H1 (cell line): ENCODE results near the gene CASZ1. TPM values are rescaled to one million over a fixed set of nuclear protein-coding genes. Genes with fewer than 3 reads are reported as not detected.

Source experiments
- CTCF ChIA-PET: fragments of 300-600 bp; sonication (Branson Sonifier 250); formaldehyde crosslinking; loops from one replicate; lab custom pipeline; 2021; ENCODE audit not compliant: partially characterized antibody; lab: Charles Lee
- POLR2A ChIA-PET: fragments of 300-600 bp; sonication (Branson Sonifier 250); formaldehyde crosslinking; loops from one replicate; lab custom pipeline; 2021; ENCODE audit warnings: inconsistent platforms; ENCODE audit not compliant: partially characterized antibody; lab: Charles Lee
- DNase-seq, 2 experiments: peaks; one replicate each; pipeline versions ENCODE4 v3.0.0 to v3.0.0-alpha.2; 2010 to 2022; ENCODE audit warnings: low spot score in 2 of 2, low read depth in 1 of 2, mixed read lengths in 1 of 2
- FAIRE-seq: peaks from 2 replicates; lab custom pipeline; 2011; peaks lifted over from hg19 to GRCh38; lab: Jason Lieb, UNC
- H2AFZ ChIP-seq: 2 replicates; pipeline ENCODE4 v1.8.1; 2012; ENCODE audit warnings: low read length, inconsistent platforms
- H2AK5ac ChIP-seq: 2 replicates; pipeline ENCODE4 v1.6.1; 2013; ENCODE audit warnings: low read depth, low read length
- H2BK120ac ChIP-seq: replicated peaks from 2 replicates; pipeline ENCODE3; 2013; ENCODE audit warnings: low read depth, low read length, inconsistent platforms
- H2BK12ac ChIP-seq: 2 replicates; pipeline ENCODE4 v1.6.1; 2013; ENCODE audit warnings: low read depth, low read length
- H2BK15ac ChIP-seq: 2 replicates; pipeline ENCODE4 v1.6.1; 2013; ENCODE audit warnings: low read length
- H2BK20ac ChIP-seq: 2 replicates; pipeline ENCODE4 v1.6.1; 2013; ENCODE audit warnings: low read length
- H2BK5ac ChIP-seq: 2 replicates; pipeline ENCODE4 v1.6.1; 2013; ENCODE audit warnings: low read depth, low read length
- H3K14ac ChIP-seq: 2 replicates; pipeline ENCODE4 v1.6.1; 2013; ENCODE audit warnings: inconsistent platforms; ENCODE audit not compliant: insufficient read length
- H3K18ac ChIP-seq: 2 replicates; pipeline ENCODE4 v1.6.1; 2013; ENCODE audit warnings: low read length; ENCODE audit errors: extremely low read depth
- H3K23ac ChIP-seq: 2 replicates; pipeline ENCODE4 v1.6.1; 2013; ENCODE audit warnings: inconsistent platforms; ENCODE audit not compliant: insufficient read length
- H3K23me2 ChIP-seq: 2 replicates; pipeline ENCODE4 v1.6.1; 2013; ENCODE audit warnings: low read depth, low read length
- H3K27ac ChIP-seq: 2 replicates; pipeline ENCODE4 v1.6.1; 2011; ENCODE audit warnings: low read depth, low read length, inconsistent platforms
- H3K27me3 ChIP-seq, 4 experiments: replicated peaks in 1 of 4; 1 replicate in 1 of 4; 2 replicates in 3 of 4; pipeline versions ENCODE4 v1.6.1 to v1.8.1; 2011 to 2013; ENCODE audit warnings: low read length in 3 of 4, mild to moderate bottlenecking in 3 of 4, inconsistent platforms in 2 of 4, mixed read lengths in 2 of 4, moderate library complexity in 1 of 4; ENCODE audit not compliant: control insufficient read depth in 3 of 4, insufficient read depth in 3 of 4; ENCODE audit errors: extremely low read depth in 1 of 4
- H3K36me3 ChIP-seq, 4 experiments: 2 replicates each; pipeline versions ENCODE4 v1.6.1 to v1.8.1; 2011 to 2013; ENCODE audit warnings: mild to moderate bottlenecking in 4 of 4, low read length in 3 of 4, moderate library complexity in 2 of 4, control low read depth in 1 of 4, inconsistent platforms in 1 of 4; ENCODE audit not compliant: insufficient read depth in 4 of 4, control insufficient read depth in 2 of 4
- H3K4ac ChIP-seq: replicated peaks from 2 replicates; pipeline ENCODE3; 2013; ENCODE audit warnings: low read length, low read depth, mixed read lengths, inconsistent platforms; ENCODE audit not compliant: insufficient read length
- H3K4me1 ChIP-seq, 4 experiments: replicated peaks in 1 of 4; 1 replicate in 1 of 4; 2 replicates in 3 of 4; pipeline versions ENCODE4 v1.6.1 to v1.8.1; 2011 to 2013; ENCODE audit warnings: low read length in 3 of 4, inconsistent platforms in 2 of 4, mixed read lengths in 1 of 4; ENCODE audit not compliant: insufficient read depth in 4 of 4, control insufficient read depth in 3 of 4
- H3K4me2 ChIP-seq, 2 experiments: 2 replicates each; pipeline versions ENCODE4 v1.6.1 to v1.8.1; 2011 to 2013; ENCODE audit warnings: low read depth in 2 of 2, low read length in 2 of 2, control low read depth in 1 of 2, inconsistent platforms in 1 of 2, mild to moderate bottlenecking in 1 of 2; ENCODE audit not compliant: insufficient read depth in 1 of 2
- H3K4me3 ChIP-seq, 4 experiments: fragments of 200-600, 300-600 bp in 1 of 4; sonication (generic), shearing (Covaris generic), sonication (Bioruptor Twin) in 1 of 4; 2 replicates each; pipeline versions ENCODE4 v1.5.1 to v1.8.1; 2011 to 2016; ENCODE audit warnings: low read length in 4 of 4, low read depth in 3 of 4, control low read depth in 2 of 4, inconsistent platforms in 2 of 4, mild to moderate bottlenecking in 2 of 4, mixed read lengths in 1 of 4, moderate library complexity in 1 of 4; ENCODE audit not compliant: insufficient read depth in 2 of 4; ENCODE audit errors: extremely low read depth in 1 of 4
- H3K56ac ChIP-seq: replicated peaks from 2 replicates; pipeline ENCODE3; 2013; ENCODE audit warnings: low read depth, mild to moderate bottlenecking, mixed read lengths, low read length, inconsistent platforms; ENCODE audit not compliant: insufficient read length
- H3K79me1 ChIP-seq: 2 replicates; pipeline ENCODE4 v1.6.1; 2013; ENCODE audit warnings: low read depth, low read length, control low read depth
- H3K79me2 ChIP-seq, 2 experiments: 2 replicates each; pipeline versions ENCODE4 v1.6.1 to v1.8.1; 2012 to 2013; ENCODE audit warnings: low read length in 2 of 2, mild to moderate bottlenecking in 2 of 2, inconsistent platforms in 1 of 2; ENCODE audit not compliant: insufficient read depth in 2 of 2, control insufficient read depth in 1 of 2
- H3K9ac ChIP-seq, 4 experiments: replicated peaks in 1 of 4; 1 replicate in 1 of 4; 2 replicates in 3 of 4; pipeline versions ENCODE4 v1.6.1 to v1.8.1; 2011 to 2013; ENCODE audit warnings: low read depth in 3 of 4, low read length in 3 of 4, control low read depth in 2 of 4, mild to moderate bottlenecking in 2 of 4, moderate library complexity in 2 of 4, inconsistent platforms in 1 of 4; ENCODE audit errors: extremely low read depth in 1 of 4
- H3K9me3 ChIP-seq, 2 experiments: 2 replicates each; pipeline versions ENCODE4 v1.6.1 to v1.8.1; 2012 to 2013; ENCODE audit warnings: mild to moderate bottlenecking in 2 of 2, moderate library complexity in 2 of 2, control low read depth in 1 of 2, inconsistent platforms in 1 of 2, low read depth in 1 of 2, low read length in 1 of 2, mixed read lengths in 1 of 2; ENCODE audit not compliant: insufficient read depth in 2 of 2
- H4K20me1 ChIP-seq, 2 experiments: replicated peaks in 1 of 2; 2 replicates each; pipeline versions ENCODE3 to v1.8.1; 2011 to 2013; ENCODE audit warnings: inconsistent platforms in 2 of 2, low read length in 2 of 2, mild to moderate bottlenecking in 1 of 2; ENCODE audit not compliant: insufficient read depth in 2 of 2, control insufficient read depth in 1 of 2
- H4K5ac ChIP-seq: 2 replicates; pipeline ENCODE4 v1.6.1; 2013; ENCODE audit warnings: low read length, low read depth, mixed read lengths, inconsistent platforms; ENCODE audit not compliant: insufficient read length
- H4K8ac ChIP-seq: 2 replicates; pipeline ENCODE4 v1.8.0; 2013; ENCODE audit warnings: mild to moderate bottlenecking, moderate library complexity, low read length, inconsistent platforms; ENCODE audit not compliant: insufficient read depth; ENCODE audit errors: extremely low read depth
- H4K91ac ChIP-seq: replicated peaks from 2 replicates; pipeline ENCODE3; 2013; ENCODE audit warnings: low read length, mixed read lengths, inconsistent platforms; ENCODE audit not compliant: insufficient read length
- EZH2 ChIP-seq: fragments of 200-600 bp; sonication (generic); IDR thresholded peaks from 2 replicates; pipeline ENCODE4 v1.7.1; 2012; ENCODE audit warnings: low read depth, mild to moderate bottlenecking, moderate library complexity, low read length, inconsistent platforms; ENCODE audit not compliant: severe bottlenecking
- JUND ChIP-seq: IDR thresholded peaks from 2 replicates; pipeline ENCODE4 v1.6.1; 2011; ENCODE audit warnings: mild to moderate bottlenecking, improper control_type of control experiment, low read length
- KDM4A ChIP-seq: IDR thresholded peaks from one replicate; pipeline ENCODE4 v1.7.1; 2012; ENCODE audit warnings: low read depth, mild to moderate bottlenecking, moderate library complexity, low read length, inconsistent platforms; ENCODE audit not compliant: severe bottlenecking
- SUZ12 ChIP-seq: fragments of 200-600 bp; sonication (generic); IDR thresholded peaks from 2 replicates; pipeline ENCODE4 v1.6.1; 2012; ENCODE audit warnings: mild to moderate bottlenecking, inconsistent platforms, low read length, moderate library complexity, mixed read lengths
- WGBS, 2 experiments: shearing (Covaris generic) in 1 of 2; methylation state at CpG; one replicate each; pipeline versions ENCODE4 v1.1.6 to v1.1.7; 2013 to 2015; ENCODE audit warnings: low lambda C conversion rate in 2 of 2, mixed read lengths in 2 of 2, inconsistent platforms in 1 of 2, low coverage in 1 of 2, missing lambda C conversion rate in 1 of 2; ENCODE audit not compliant: insufficient replicate concordance in 2 of 2, insufficient coverage in 1 of 2, insufficient read length in 1 of 2; ENCODE audit errors: extremely low coverage in 1 of 2, missing lambda C conversion rate in 1 of 2; 5-methylcytosine and 5-hydroxymethylcytosine counted together
- polyA plus RNA-seq, 7 experiments: library from polyadenylated mRNA; depleted of rRNA in 3 of 7; stranded (reverse) in 5 of 7; unstranded in 2 of 7; fragments of >200 nt in 5 of 7; fragments of 200-250 nt in 2 of 7; gene quantifications; 1 replicate in 5 of 7; 2 replicates in 1 of 7; 4 replicates in 1 of 7; pipeline versions ENCODE4 v1.2.1 to v1.2.3, GENCODE V29; 2011 to 2013; ENCODE audit warnings: missing spikeins in 2 of 7, mixed read lengths in 2 of 7
- total RNA-seq: library from RNA; stranded (reverse); fragmentation: NEBNext Ultra II Directional; extraction: Animal tissue kit (Norgen Biotek cat#: 25700); gene quantifications from 2 replicates; pipeline ENCODE4 v1.2.1, GENCODE V29; 2021

Gene CASZ1
- total and polyA plus RNA-seq, 2 of the 8 experiments (the other 6 are each of a cell fraction or from before 2014, with no cell fraction given), result 4.4 to 7.7 TPM

DNA sequence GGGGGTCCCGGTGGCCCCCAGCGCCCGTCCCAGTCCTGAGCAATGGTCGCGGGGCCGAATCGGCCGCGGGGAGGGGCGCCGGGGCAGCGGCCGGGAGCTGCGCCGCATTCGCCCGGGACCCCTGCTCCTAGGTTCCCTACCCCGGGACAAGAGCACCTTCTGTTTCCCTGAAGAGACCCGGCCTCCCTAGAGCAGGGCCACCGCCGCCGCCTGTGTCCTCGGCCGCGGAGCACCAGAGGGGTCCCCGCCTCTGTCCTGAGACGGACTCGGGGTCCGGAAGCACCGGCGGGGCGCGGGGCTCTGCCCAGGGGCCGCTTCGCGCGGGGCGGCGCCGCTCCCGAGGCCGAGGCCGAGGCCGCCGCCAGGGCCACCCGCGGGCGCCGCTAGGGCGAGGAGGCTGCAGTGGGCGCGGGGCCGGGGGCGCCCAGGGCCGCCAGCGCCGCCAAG is 157.9 kb downstream of the CASZ1 start:
- no peak overlapping the region for H3K14ac ChIP-seq
- peak overlapping the region; percentile 18; the same call in 1 of the 2 replicates for H4K8ac ChIP-seq
- FAIRE-seq, result no peak
- no peak overlapping the region for H2AFZ ChIP-seq
- no peak overlapping the region for H2BK120ac ChIP-seq
- no peaks in the 10 kb centered on the region for H3K36me3 ChIP-seq
- no peak overlapping the region for H3K27ac ChIP-seq
- H4K5ac ChIP-seq, result no peak overlapping the region
- no peak overlapping the region for H2AK5ac ChIP-seq
- no peak overlapping the region for H2BK12ac ChIP-seq
- no peak overlapping the region; the same call in 1 of the 2 replicates for H3K18ac ChIP-seq
- no peak overlapping the region for H3K4ac ChIP-seq
- DNase-seq, result no peak
- no peak overlapping the region for H3K23ac ChIP-seq
- CTCF ChIA-PET, result interaction anchor here (0.7 to 2.1 kb wide), 5 partner anchors 13 to 111 kb away, joined by 3 to 9 read pairs (median 3); no protein-coding TSS in a partner anchor
- no peaks in the 10 kb centered on the region for H3K9me3 ChIP-seq
- H4K20me1 ChIP-seq, result peaks cover 0 to 7% of the 10 kb centered on the region in 2 experiments
- H3K79me2 ChIP-seq, result no peaks in the 10 kb centered on the region
- H3K4me2 ChIP-seq, result peak overlapping the region; percentile 82 to 86
- POLR2A ChIA-PET, result no interaction called here
- H2BK15ac ChIP-seq, result no peak overlapping the region
- TF ChIP-seq JUND (no peak), SUZ12 (peak; percentile 10; the same call in 1 of the 2 replicates), KDM4A (peak; percentile 76), EZH2 (peak; percentile 60)
- TF ChIP-seq, all 59 proteins: peak for 3
- Histone ChIP-seq H2BK5ac (no peak overlapping the region), H3K4me3 (peak overlapping the region in 3 of 4 experiments; percentile 19 to 59 (median 20); a peak in 4 of 8 replicates), H2BK20ac (no peak overlapping the region), H3K27me3 (peaks cover 7 to 33% (median 27%) of the 10 kb centered on the region in 4 experiments), H3K23me2 (peaks cover 6% of the 10 kb centered on the region; the same call in 1 of the 2 replicates), H3K56ac (no peak overlapping the region), H4K91ac (no peak overlapping the region), H3K4me1 (peaks cover 0 to 26% (median 12%) of the 10 kb centered on the region in 4 experiments; a peak in 6 of 7 replicates), H3K79me1 (no peaks in the 10 kb centered on the region), H3K9ac (no peak overlapping the region)
- 1% methylated on average over 25 of the region's 57 CpGs; no CpG with 5 or more reads in 1 of the 2 experiments for WGBS, 2 experiments
